ENCODE results near the gene GLB1L3.

The GLB1L3 gene

DNA sequence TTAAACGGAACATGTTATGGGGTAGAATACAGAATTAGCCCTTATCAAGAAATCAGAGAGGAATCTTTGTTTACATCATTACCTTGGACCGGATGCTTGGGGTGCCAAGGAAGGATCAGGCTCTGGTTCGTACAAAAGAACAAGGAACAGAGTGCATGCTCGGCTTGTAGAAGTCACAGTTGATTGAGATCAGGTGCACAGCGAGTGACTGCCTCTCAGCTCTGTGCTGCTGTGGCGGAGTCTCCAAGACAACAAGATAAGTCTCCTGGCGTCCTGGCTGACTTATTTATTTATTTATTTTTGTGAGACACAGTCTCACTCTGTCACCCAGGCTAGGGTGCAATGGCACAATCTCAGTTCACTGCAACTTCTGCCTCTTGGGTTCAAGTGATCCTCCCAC lies 87.4 kb downstream of the GLB1L3 start:
- no peaks in the 10 kb centered on the region for H3F3A ChIP-seq (ENCODE audit: control insufficient read depth, insufficient read depth)
- no peaks in the 10 kb centered on the region for H4K20me1 ChIP-seq (ENCODE audit: control insufficient read depth, insufficient read depth, low read depth, low read length)
- no peak overlapping the region for H3K4me2 ChIP-seq (ENCODE audit: low read length)
- H3K9me3 ChIP-seq (ENCODE audit: control insufficient read depth, insufficient read depth, low read length) = no peaks in the 10 kb centered on the region
- H3K4me1 ChIP-seq (ENCODE audit: control insufficient read depth, low read length) = no peaks in the 10 kb centered on the region
- no peak overlapping the region for H3K27ac ChIP-seq (ENCODE audit: low read depth, low read length)
- H3K79me2 ChIP-seq (ENCODE audit: control insufficient read depth, low read length) = no peaks in the 10 kb centered on the region
- no peak overlapping the region for H3K4me3 ChIP-seq (ENCODE audit: low read length)
- H3K36me3 ChIP-seq (ENCODE audit: control insufficient read depth, low read length) = no peaks in the 10 kb centered on the region
- no peaks in the 10 kb centered on the region for H3K9me2 ChIP-seq (replicated peaks; ENCODE audit: control insufficient read depth, low read length)
- TF ChIP-seq, protein P1, sequence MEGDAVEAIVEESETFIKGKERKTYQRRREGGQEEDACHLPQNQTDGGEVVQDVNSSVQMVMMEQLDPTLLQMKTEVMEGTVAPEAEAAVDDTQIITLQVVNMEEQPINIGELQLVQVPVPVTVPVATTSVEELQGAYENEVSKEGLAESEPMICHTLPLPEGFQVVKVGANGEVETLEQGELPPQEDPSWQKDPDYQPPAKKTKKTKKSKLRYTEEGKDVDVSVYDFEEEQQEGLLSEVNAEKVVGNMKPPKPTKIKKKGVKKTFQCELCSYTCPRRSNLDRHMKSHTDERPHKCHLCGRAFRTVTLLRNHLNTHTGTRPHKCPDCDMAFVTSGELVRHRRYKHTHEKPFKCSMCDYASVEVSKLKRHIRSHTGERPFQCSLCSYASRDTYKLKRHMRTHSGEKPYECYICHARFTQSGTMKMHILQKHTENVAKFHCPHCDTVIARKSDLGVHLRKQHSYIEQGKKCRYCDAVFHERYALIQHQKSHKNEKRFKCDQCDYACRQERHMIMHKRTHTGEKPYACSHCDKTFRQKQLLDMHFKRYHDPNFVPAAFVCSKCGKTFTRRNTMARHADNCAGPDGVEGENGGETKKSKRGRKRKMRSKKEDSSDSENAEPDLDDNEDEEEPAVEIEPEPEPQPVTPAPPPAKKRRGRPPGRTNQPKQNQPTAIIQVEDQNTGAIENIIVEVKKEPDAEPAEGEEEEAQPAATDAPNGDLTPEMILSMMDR (IDR thresholded peaks at IDR 0.05; ENCODE audit: low read depth, low read length, poor library complexity, severe bottlenecking) = no peak
- no peak for TF ChIP-seq EZH2phosphoT487 (IDR thresholded peaks at IDR 0.05; ENCODE audit: borderline replicate concordance, low read length)
- no peaks in the 10 kb centered on the region for H3K27me3 ChIP-seq (ENCODE audit: control insufficient read depth, low read length)

DNA sequence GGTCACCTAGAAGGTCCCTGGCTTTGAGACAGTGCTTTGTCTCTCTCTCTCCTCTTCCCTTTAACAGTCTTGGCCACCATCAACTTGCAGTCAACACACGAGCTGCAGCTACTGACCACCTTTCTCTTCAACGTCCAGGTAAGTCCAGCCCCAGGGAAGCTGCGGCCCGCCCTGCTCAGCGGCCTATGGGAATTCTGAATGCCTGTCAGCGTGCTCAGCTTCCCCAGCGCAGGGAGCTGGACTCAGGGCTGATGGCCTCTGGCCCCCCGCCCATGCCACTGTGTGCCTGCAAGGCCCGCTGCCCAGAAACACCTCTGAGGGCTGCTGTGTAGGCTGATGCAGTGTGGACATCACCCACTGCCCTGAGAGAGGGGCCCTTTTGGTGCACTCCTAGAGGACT lies 88.1 kb downstream of the GLB1L3 start:
- Histone ChIP-seq H4K20me1 (ENCODE audit: control insufficient read depth, insufficient read depth, low read depth, low read length) (no peaks in the 10 kb centered on the region), H3K4me3 (ENCODE audit: low read length) (no peak overlapping the region), H3F3A (ENCODE audit: control insufficient read depth, insufficient read depth) (no peaks in the 10 kb centered on the region), H3K36me3 (ENCODE audit: control insufficient read depth, low read length) (no peaks in the 10 kb centered on the region), H3K27me3 (ENCODE audit: control insufficient read depth, low read length) (no peaks in the 10 kb centered on the region), H3K9me3 (ENCODE audit: control insufficient read depth, insufficient read depth, low read length) (no peaks in the 10 kb centered on the region), H3K4me2 (ENCODE audit: low read length) (no peak overlapping the region), H3K27ac (ENCODE audit: low read depth, low read length) (no peak overlapping the region), H3K79me2 (ENCODE audit: control insufficient read depth, low read length) (no peaks in the 10 kb centered on the region), H3K9me2 (replicated peaks; ENCODE audit: control insufficient read depth, low read length) (no peaks in the 10 kb centered on the region), H3K4me1 (ENCODE audit: control insufficient read depth, low read length) (no peaks in the 10 kb centered on the region)
- TF ChIP-seq EZH2phosphoT487 (IDR thresholded peaks at IDR 0.05; ENCODE audit: borderline replicate concordance, low read length) = no peak
- TF ChIP-seq, protein P1 (IDR thresholded peaks at IDR 0.05; ENCODE audit: low read depth, low read length, poor library complexity, severe bottlenecking) = no peak

DNA sequence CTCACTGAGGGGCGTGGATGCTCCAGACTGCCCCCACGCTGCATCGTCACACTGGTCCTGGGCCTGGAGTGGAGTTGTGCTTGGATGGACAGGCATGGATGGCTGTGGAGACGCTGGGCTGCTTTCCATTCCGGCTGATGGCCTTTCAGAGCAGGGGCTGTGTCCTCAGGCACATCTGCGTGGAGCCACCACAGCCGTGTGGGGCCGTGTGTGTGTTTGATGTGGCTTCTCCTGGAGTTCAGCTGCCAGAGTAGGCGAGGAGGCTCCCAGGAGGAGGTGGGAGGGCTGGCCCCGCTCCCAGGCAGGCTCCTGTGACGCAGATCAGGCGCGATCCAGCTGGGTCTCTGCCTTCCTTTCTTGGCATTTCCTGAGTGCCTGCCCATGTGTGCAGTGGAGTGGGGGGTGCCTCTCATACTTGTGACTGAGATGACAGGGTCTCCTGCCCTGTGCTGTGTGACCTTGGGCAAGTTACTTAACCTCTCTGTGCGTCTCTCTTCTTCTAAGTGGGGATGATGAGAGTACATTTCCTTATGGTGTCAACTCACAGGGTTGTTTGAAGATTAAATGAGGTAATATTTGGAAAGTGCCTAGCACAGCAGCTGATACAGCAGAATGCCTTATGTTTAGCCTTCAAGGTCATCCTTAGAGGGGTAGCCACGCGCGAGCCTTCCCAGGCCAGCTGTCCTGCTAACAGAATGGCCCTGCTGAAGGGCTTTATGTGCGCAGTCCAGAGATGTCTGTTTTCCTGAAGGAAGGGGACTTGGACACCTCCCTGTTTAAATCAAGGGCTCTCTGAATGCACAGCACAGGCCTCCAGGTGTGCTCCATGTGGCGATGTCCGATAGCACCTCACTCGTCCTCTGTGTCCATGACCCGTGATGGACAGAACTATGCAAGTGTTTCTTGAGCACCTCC lies 89.1 kb downstream of the GLB1L3 start:
- Histone ChIP-seq H3K36me3 (ENCODE audit: control insufficient read depth, low read length) (no peaks in the 10 kb centered on the region), H3K4me1 (ENCODE audit: control insufficient read depth, low read length) (no peaks in the 10 kb centered on the region), H3K9me3 (ENCODE audit: control insufficient read depth, insufficient read depth, low read length) (no peaks in the 10 kb centered on the region), H3K9me2 (replicated peaks; ENCODE audit: control insufficient read depth, low read length) (no peaks in the 10 kb centered on the region), H3K27ac (ENCODE audit: low read depth, low read length) (no peak overlapping the region), H4K20me1 (ENCODE audit: control insufficient read depth, insufficient read depth, low read depth, low read length) (no peaks in the 10 kb centered on the region), H3K79me2 (ENCODE audit: control insufficient read depth, low read length) (no peaks in the 10 kb centered on the region), H3K4me3 (ENCODE audit: low read length) (no peak overlapping the region), H3K4me2 (ENCODE audit: low read length) (no peak overlapping the region), H3K27me3 (ENCODE audit: control insufficient read depth, low read length) (no peaks in the 10 kb centered on the region), H3F3A (ENCODE audit: control insufficient read depth, insufficient read depth) (no peaks in the 10 kb centered on the region)
- TF ChIP-seq, protein P1 (IDR thresholded peaks at IDR 0.05; ENCODE audit: low read depth, low read length, poor library complexity, severe bottlenecking) = no peak
- TF ChIP-seq EZH2phosphoT487 (IDR thresholded peaks at IDR 0.05; ENCODE audit: borderline replicate concordance, low read length) = no peak
